ENCODE results near the gene ZNF611. TPM values are rescaled to one million over a fixed set of nuclear protein-coding genes. Genes with fewer than 3 reads are reported as not detected.
"Not testable (repeated sequence)": the region's sequence is repeated elsewhere in the genome, so short reads cannot be mapped to it uniquely, and the experiment has no call there.

The ZNF611 gene
- total RNA-seq, 2 experiments from 2014 or later, result 14.6 to 15.5 TPM

- Histone ChIP-seq H3K27me3 (ENCODE audit: control insufficient read depth in 1 of 2, insufficient read depth in 2 of 2, low read length in 2 of 2) (no peaks in the 10 kb centered on the region), H3K36me3 (ENCODE audit: insufficient read depth, low read length) (peaks cover 59% of the 10 kb centered on the region), H3K4me3 (ENCODE audit: low read length) (no peak overlapping the region), H3K9me3 (ENCODE audit: control insufficient read depth in 1 of 2, insufficient read depth in 1 of 2, low read length in 2 of 2) (peaks cover 0 to 31% of the 10 kb centered on the region in 2 experiments), H3K27ac (ENCODE audit: low read depth in 1 of 2, low read length in 2 of 2) (no peak overlapping the region), H3K4me1 (ENCODE audit: insufficient read depth, low read length) (no peaks in the 10 kb centered on the region)
- intact Hi-C loops (cut with DNase I, micrococcal nuclease), result no loop called here
- DNase-seq (no peak), ATAC-seq (ENCODE audit: poor library complexity) (no peak)
- Mint-ChIP-seq H3K27me3 (no peaks in the 10 kb centered on the region), H3K4me3 (no peak overlapping the region), H3K27ac (no peak overlapping the region), H3K9me3 (no peaks in the 10 kb centered on the region), H3K36me3 (ENCODE audit: low read depth) (peaks cover 91% of the 10 kb centered on the region), H3K4me1 (ENCODE audit: low read depth) (peaks cover 6% of the 10 kb centered on the region)
- ChIA-PET POLR2A (no interaction called here), CTCF (no interaction called here)
- TF ChIP-seq CTCF (IDR thresholded peaks at IDR 0.05), result no peak
Measured at GRCh38 chr19:52725528-52725961, 9.3 kb downstream of the ZNF611 start.

DNA sequence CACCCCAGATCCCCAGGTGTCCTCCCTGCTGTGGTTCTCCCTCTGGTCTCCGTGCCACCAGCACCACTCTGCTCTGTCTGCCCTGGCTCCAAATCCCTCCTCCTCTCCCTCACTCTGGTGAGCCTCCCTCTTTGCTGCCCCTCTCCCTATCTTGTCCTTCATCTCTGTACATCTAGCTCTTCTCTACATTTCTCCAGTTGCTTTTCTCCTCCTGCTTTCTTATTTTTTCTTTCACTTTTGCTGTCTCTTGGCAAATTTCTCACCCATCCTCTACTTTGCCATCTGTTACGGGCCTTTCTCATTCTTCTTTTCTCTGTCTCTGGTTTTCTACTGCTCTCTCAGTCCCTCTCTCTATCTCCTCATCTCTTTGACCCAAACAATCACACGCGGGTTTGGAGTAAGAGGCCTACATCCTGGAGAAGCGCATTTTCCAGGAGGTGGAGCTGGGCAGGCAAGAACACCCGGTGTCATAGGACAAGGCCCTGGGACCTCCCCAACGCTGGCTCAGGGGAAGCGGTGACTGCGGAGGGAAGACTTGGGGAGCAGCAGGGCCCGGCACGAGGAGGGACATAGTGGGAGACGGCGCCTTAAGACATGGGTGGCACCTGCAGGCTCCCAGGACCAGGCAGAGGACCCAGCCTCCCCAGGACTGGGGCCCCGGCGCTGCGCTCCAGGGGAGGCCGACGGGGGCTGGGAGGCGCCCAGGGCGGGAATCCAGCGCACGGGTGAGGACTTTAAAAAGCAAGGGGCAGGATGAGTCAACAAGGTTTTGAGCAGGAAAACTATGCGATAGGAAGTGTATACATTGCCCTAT is 9.9 kb downstream of the ZNF611 start:
- H3K27ac Mint-ChIP-seq, result no peak overlapping the region
- Histone ChIP-seq H3K27me3 (ENCODE audit: control insufficient read depth in 1 of 2, insufficient read depth in 2 of 2, low read length in 2 of 2) (no peaks in the 10 kb centered on the region), H3K4me1 (ENCODE audit: insufficient read depth, low read length) (no peaks in the 10 kb centered on the region), H3K27ac (ENCODE audit: low read depth in 1 of 2, low read length in 2 of 2) (no peak overlapping the region), H3K36me3 (ENCODE audit: insufficient read depth, low read length) (peaks cover 59% of the 10 kb centered on the region), H3K4me3 (ENCODE audit: low read length) (no peak overlapping the region), H3K9me3 (ENCODE audit: control insufficient read depth in 1 of 2, insufficient read depth in 1 of 2, low read length in 2 of 2) (peaks cover 0 to 34% of the 10 kb centered on the region in 2 experiments)
- H3K4me1 Mint-ChIP-seq (ENCODE audit: low read depth), result peaks cover 5% of the 10 kb centered on the region
- intact Hi-C loops (cut with DNase I, micrococcal nuclease), result no loop called here
- TF ChIP-seq CTCF (IDR thresholded peaks at IDR 0.05), result no peak
- peaks cover 92% of the 10 kb centered on the region for H3K36me3 Mint-ChIP-seq (ENCODE audit: low read depth)
- H3K4me3 Mint-ChIP-seq, result no peak overlapping the region
- no peaks in the 10 kb centered on the region for H3K9me3 Mint-ChIP-seq
- no peak for ATAC-seq (ENCODE audit: poor library complexity)
- no peak for DNase-seq
- ChIA-PET CTCF (no interaction called here), POLR2A (no interaction called here)
- no peaks in the 10 kb centered on the region for H3K27me3 Mint-ChIP-seq

DNA sequence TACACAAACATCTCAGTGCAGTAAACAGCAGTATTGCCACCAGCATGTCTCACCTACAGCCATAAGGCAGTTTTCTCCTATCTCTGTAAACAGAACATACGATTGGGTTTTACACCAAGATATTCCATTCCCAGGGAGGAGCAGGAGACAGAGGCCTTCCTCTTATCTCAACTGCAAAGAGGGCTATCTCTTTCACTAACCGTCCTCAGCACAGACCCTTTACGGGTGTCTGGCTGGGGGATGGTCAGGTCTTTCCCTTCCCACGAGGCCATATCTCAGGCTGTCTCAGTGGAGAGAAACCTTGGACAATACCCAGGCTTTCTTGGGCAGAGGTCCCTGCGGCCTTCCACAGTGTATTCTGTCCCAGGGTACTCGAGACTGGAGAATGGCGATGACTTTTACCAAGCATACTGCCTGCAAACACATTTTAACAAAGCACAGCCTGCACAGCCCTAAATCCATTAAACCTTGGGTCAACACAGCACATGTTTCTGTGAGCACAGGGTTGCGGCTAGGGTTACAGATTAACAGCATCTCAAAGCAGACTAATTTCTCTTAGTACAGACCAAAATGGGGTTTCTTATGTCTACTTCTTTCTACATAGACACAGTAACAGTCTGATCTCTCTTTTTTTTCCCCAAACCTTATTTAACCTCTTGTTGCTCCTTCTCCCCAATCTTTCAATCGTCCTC is 10.8 kb downstream of the ZNF611 start:
- H3K36me3 ChIP-seq (ENCODE audit: insufficient read depth, low read length), result peaks cover 55% of the 10 kb centered on the region
- POLR2A ChIA-PET; DNase-seq; CTCF ChIA-PET; H3K4me3 Mint-ChIP-seq; H3K4me1 Mint-ChIP-seq (ENCODE audit: low read depth); H3K27me3 Mint-ChIP-seq; intact Hi-C loops (cut with DNase I, micrococcal nuclease); H3K27ac Mint-ChIP-seq; H3K9me3 Mint-ChIP-seq; H3K27me3 ChIP-seq (ENCODE audit: control insufficient read depth in 1 of 2, insufficient read depth in 2 of 2, low read length in 2 of 2); H3K27ac ChIP-seq (ENCODE audit: low read depth in 1 of 2, low read length in 2 of 2); H3K4me1 ChIP-seq (ENCODE audit: insufficient read depth, low read length); H3K4me3 ChIP-seq (ENCODE audit: low read length); ATAC-seq (ENCODE audit: poor library complexity): not testable (repeated sequence)
- H3K36me3 Mint-ChIP-seq (ENCODE audit: low read depth), result peaks cover 92% of the 10 kb centered on the region
- peaks cover 0 to 33% of the 10 kb centered on the region in 2 experiments for H3K9me3 ChIP-seq (ENCODE audit: control insufficient read depth in 1 of 2, insufficient read depth in 1 of 2, low read length in 2 of 2)

All from CD4-positive, alpha-beta T cell (primary cell).